HEK293T (cell line): ENCODE measurements around the gene SEMA4F.

Experiments used
- CTCF ChIA-PET: fragments of 350-600 bp; formaldehyde crosslinking; extraction: SDS; loops from one replicate; lab custom pipeline; 2021; ENCODE audit warnings: antibody characterized with exemption, inconsistent platforms; lab: Yijun Ruan, JAX
- POLR2A ChIA-PET: fragments of 350-600 bp; formaldehyde crosslinking; extraction: SDS; loops from one replicate; lab custom pipeline; 2020; ENCODE audit warnings: antibody characterized with exemption, inconsistent platforms; lab: Yijun Ruan, JAX
- DNase-seq: peaks from one replicate; pipeline ENCODE4 v3.0.0; 2012; ENCODE audit warnings: mixed read lengths; ENCODE audit errors: extremely low spot score
- ARNT ChIP-seq: fragments of 450-650 bp; IDR thresholded peaks from 2 replicates; pipeline ENCODE4 v1.6.1; 2017; ENCODE audit warnings: mild to moderate bottlenecking
- BHLHE40 ChIP-seq: fragments of 450-650 bp; IDR thresholded peaks from 2 replicates; pipeline ENCODE4 v1.6.1; 2016; ENCODE audit warnings: mild to moderate bottlenecking, moderate library complexity, borderline replicate concordance
- CTBP1 ChIP-seq: fragments of 450-650 bp; IDR thresholded peaks from 2 replicates; pipeline ENCODE4 v1.6.1; 2016; ENCODE audit warnings: borderline replicate concordance
- ELF4 ChIP-seq: fragments of 450-650 bp; IDR thresholded peaks from 2 replicates; pipeline ENCODE4 v1.6.1; 2017; ENCODE audit warnings: antibody characterized with exemption
- FOXA1 ChIP-seq: fragments of 450-650 bp; IDR thresholded peaks from 2 replicates; pipeline ENCODE4 v1.6.1; 2016; ENCODE audit warnings: mild to moderate bottlenecking
- FOXK2 ChIP-seq: fragments of 450-650 bp; IDR thresholded peaks from 2 replicates; pipeline ENCODE4 v1.6.1; 2016; ENCODE audit warnings: mild to moderate bottlenecking
- FOXM1 ChIP-seq: fragments of 450-650 bp; IDR thresholded peaks from 2 replicates; pipeline ENCODE4 v1.6.1; 2017; ENCODE audit warnings: mild to moderate bottlenecking, borderline replicate concordance
- HDGF ChIP-seq: fragments of 450-650 bp; IDR thresholded peaks from 2 replicates; pipeline ENCODE4 v1.6.1; 2017; ENCODE audit warnings: antibody characterized with exemption, borderline replicate concordance
- L3MBTL2 ChIP-seq: fragments of 450-650 bp; conservative IDR thresholded peaks from 2 replicates; pipeline ENCODE4 v1.6.1; 2016; ENCODE audit warnings: mild to moderate bottlenecking
- LEF1 ChIP-seq: fragments of 450-650 bp; IDR thresholded peaks from 2 replicates; pipeline ENCODE4 v1.6.1; 2017; ENCODE audit warnings: mild to moderate bottlenecking, borderline replicate concordance
- NFRKB ChIP-seq: fragments of 450-650 bp; IDR thresholded peaks from 2 replicates; pipeline ENCODE4 v1.6.1; 2016; ENCODE audit warnings: mild to moderate bottlenecking, moderate library complexity
- PKNOX1 ChIP-seq: fragments of 450-650 bp; IDR thresholded peaks from 2 replicates; pipeline ENCODE4 v1.6.1; 2016
- SP1 ChIP-seq: fragments of 450-650 bp; IDR thresholded peaks from 2 replicates; pipeline ENCODE4 v1.6.1; 2017
- SUZ12 ChIP-seq: fragments of 450-650 bp; IDR thresholded peaks from 2 replicates; pipeline ENCODE4 v1.6.1; 2016; ENCODE audit warnings: mild to moderate bottlenecking
- TARDBP ChIP-seq: fragments of 450-650 bp; IDR thresholded peaks from 2 replicates; pipeline ENCODE4 v1.6.1; 2016
- ZNF384 ChIP-seq: fragments of 450-650 bp; IDR thresholded peaks from 2 replicates; pipeline ENCODE4 v1.6.1; 2016

SEMA4F gene

GRCh38 chr2:74685408-74685807 lies 31.4 kb downstream of the SEMA4F start:
- ChIA-PET POLR2A (no interaction called here), CTCF (no interaction called here)
- no peak for TF ChIP-seq L3MBTL2
- no peak for TF ChIP-seq FOXM1
- no peak for TF ChIP-seq SUZ12
- no peak for TF ChIP-seq BHLHE40
- TF ChIP-seq ZNF384, result no peak
- TF ChIP-seq TARDBP, result no peak
- no peak for TF ChIP-seq ARNT
- DNase-seq, result no peak

- no peak for TF ChIP-seq LEF1
- no peak for TF ChIP-seq L3MBTL2
- no peak for TF ChIP-seq CTBP1
- TF ChIP-seq ELF4, result no peak
- no peak for TF ChIP-seq FOXK2
- no peak for TF ChIP-seq HDGF
- TF ChIP-seq BHLHE40, result no peak
- TF ChIP-seq FOXM1, result no peak
- no peak for TF ChIP-seq FOXA1
- TF ChIP-seq NFRKB, result no peak
- no peak for TF ChIP-seq PKNOX1
- ChIA-PET CTCF (no interaction called here), POLR2A (no interaction called here)
Observed at GRCh38 chr2:74688881-74689280, 34.8 kb downstream of the SEMA4F start.

GRCh38 chr2:74689671-74690070 lies 35.6 kb downstream of the SEMA4F start:
- no peak for TF ChIP-seq TARDBP
- TF ChIP-seq NFRKB, result no peak
- TF ChIP-seq BHLHE40, result no peak
- no peak for TF ChIP-seq CTBP1
- no peak for TF ChIP-seq ZNF384
- TF ChIP-seq FOXK2, result no peak
- no peak for TF ChIP-seq HDGF
- no peak for TF ChIP-seq PKNOX1
- ChIA-PET CTCF (no interaction called here), POLR2A (no interaction called here)
- DNase-seq, result no peak

More at GRCh38 chr2:74688881-74689280, 34.8 kb downstream of the SEMA4F start:
- DNase-seq, result no peak

GRCh38 chr2:74690571-74690970 lies 36.5 kb downstream of the SEMA4F start:
- TF ChIP-seq PKNOX1, result peak; percentile 62; the same call in 1 of the 2 replicates
- TF ChIP-seq FOXA1, result no peak
- no peak for TF ChIP-seq ZNF384
- no peak for TF ChIP-seq BHLHE40
- TF ChIP-seq FOXK2, result no peak
- TF ChIP-seq LEF1, result no peak
- no peak for TF ChIP-seq SP1
- ChIA-PET POLR2A (no interaction called here), CTCF (interaction anchor here (0.6 to 1.6 kb wide), 3 partner anchors 10 to 212 kb away, joined by 5 to 19 read pairs (median 7); no protein-coding TSS in a partner anchor)
- peak; percentile 61 for DNase-seq

GRCh38 chr2:74691929-74692328 lies 37.9 kb downstream of the SEMA4F start:
- CTCF ChIA-PET, result interaction anchor here (0.6 to 1.6 kb wide), 3 partner anchors 9 to 289 kb away, joined by 3 to 19 read pairs (median 7); no protein-coding TSS in a partner anchor

GRCh38 chr2:74693213-74693612 lies 39.2 kb downstream of the SEMA4F start:
- TF ChIP-seq FOXK2 (no peak), ELF4 (no peak), FOXA1 (no peak), FOXM1 (no peak), SUZ12 (no peak), NFRKB (no peak), TARDBP (no peak), PKNOX1 (no peak), L3MBTL2 (no peak), BHLHE40 (no peak), ZNF384 (no peak), ARNT (no peak), SP1 (no peak), LEF1 (no peak), CTBP1 (no peak), HDGF (no peak)

More at GRCh38 chr2:74691929-74692328, 37.9 kb downstream of the SEMA4F start:
- DNase-seq, result no peak
- POLR2A ChIA-PET, result interaction anchor here (0.9 kb wide), 1 partner anchor 8 kb away, joined by 3 read pairs; no protein-coding TSS in a partner anchor
- TF ChIP-seq PKNOX1, result no peak
- no peak for TF ChIP-seq HDGF
- TF ChIP-seq LEF1, result no peak

More at GRCh38 chr2:74693213-74693612, 39.2 kb downstream of the SEMA4F start:
- CTCF ChIA-PET, result no interaction called here
- POLR2A ChIA-PET, result no interaction called here
- no peak for DNase-seq
